GM23248 (cell line): Measurements from ENCODE around the gene PCCA. TPM values are rescaled to one million over a fixed set of nuclear protein-coding genes. Genes with fewer than 3 reads are reported as not detected.

Experiments used
- DNase-seq: peaks from one replicate; pipeline ENCODE4 v3.0.0-alpha.2; 2015
- H2AFZ ChIP-seq: fragments of 200-600 bp; sonication (generic); 2 replicates; pipeline ENCODE4 v1.6.1; 2016; ENCODE audit warnings: antibody characterized with exemption
- H3F3A ChIP-seq: fragments of 200-600 bp; sonication (generic); 2 replicates; pipeline ENCODE4 v1.6.1; 2016; ENCODE audit warnings: mild to moderate bottlenecking, antibody characterized with exemption, mixed run types; ENCODE audit not compliant: insufficient read depth
- H3K27ac ChIP-seq: fragments of 200-600 bp; sonication (generic); 2 replicates; pipeline ENCODE4 v1.5.1; 2016; ENCODE audit warnings: mild to moderate bottlenecking
- H3K27me3 ChIP-seq: fragments of 200-600 bp; sonication (generic); replicated peaks from 2 replicates; pipeline ENCODE4 v1.6.1; 2016; ENCODE audit warnings: mild to moderate bottlenecking; ENCODE audit not compliant: insufficient read depth
- H3K36me3 ChIP-seq: fragments of 200-600 bp; sonication (generic); 2 replicates; pipeline ENCODE4 v1.6.1; 2016; ENCODE audit warnings: low read depth, mild to moderate bottlenecking
- H3K4me1 ChIP-seq: fragments of 200-600 bp; sonication (generic); 2 replicates; pipeline ENCODE4 v1.6.1; 2016; ENCODE audit warnings: mild to moderate bottlenecking; ENCODE audit not compliant: insufficient read depth
- H3K4me2 ChIP-seq: fragments of 200-600 bp; sonication (generic); one replicate; pipeline ENCODE4 v1.6.1; 2016; ENCODE audit warnings: mild to moderate bottlenecking; ENCODE audit not compliant: unreplicated experiment
- H3K4me3 ChIP-seq: fragments of 200-600 bp; sonication (generic); 2 replicates; pipeline ENCODE4 v1.5.1; 2016; ENCODE audit warnings: mild to moderate bottlenecking
- H3K79me2 ChIP-seq: fragments of 200-600 bp; sonication (generic); 2 replicates; pipeline ENCODE4 v1.6.1; 2016; ENCODE audit warnings: mild to moderate bottlenecking; ENCODE audit not compliant: insufficient read depth
- H3K9ac ChIP-seq: fragments of 200-600 bp; sonication (generic); 2 replicates; pipeline ENCODE4 v1.6.1; 2016; ENCODE audit warnings: mild to moderate bottlenecking
- H3K9me2 ChIP-seq: fragments of 200-600 bp; sonication (generic); 2 replicates; pipeline ENCODE4 v1.6.1; 2016; ENCODE audit warnings: mixed run types, mild to moderate bottlenecking, moderate library complexity; ENCODE audit not compliant: insufficient read depth
- H3K9me3 ChIP-seq: fragments of 200-600 bp; sonication (generic); one replicate; pipeline ENCODE4 v1.6.1; 2017; ENCODE audit warnings: low read depth
- H4K20me1 ChIP-seq: fragments of 200-600 bp; sonication (generic); 2 replicates; pipeline ENCODE4 v1.6.0; 2016; ENCODE audit not compliant: insufficient read depth
- EZH2 ChIP-seq: fragments of 200-600 bp; sonication (generic); IDR thresholded peaks from 2 replicates; pipeline ENCODE4 v1.6.1; 2018; ENCODE audit warnings: antibody characterized with exemption, mild to moderate bottlenecking; ENCODE audit not compliant: insufficient read depth, poor library complexity, severe bottlenecking
- EZH2phosphoT487 ChIP-seq: fragments of 200-600 bp; sonication (generic); IDR thresholded peaks from 2 replicates; pipeline ENCODE4 v1.6.1; 2018; ENCODE audit warnings: antibody characterized with exemption, moderate library complexity, mild to moderate bottlenecking, low read depth; ENCODE audit not compliant: insufficient read depth
- WGBS, 2 experiments: methylation state at CpG; one replicate each; pipeline ENCODE4 v1.1.6; 2015 to 2017; ENCODE audit warnings: low lambda C conversion rate in 2 of 2, low coverage in 1 of 2; ENCODE audit errors: missing lambda C conversion rate in 2 of 2; 5-methylcytosine and 5-hydroxymethylcytosine counted together
- in situ Hi-C: fragments of 300-500 bp; cut with MboI; formaldehyde crosslinking; loops from 2 replicates; pipeline ENCODE4 v1.15.0; 2020
- polyA plus RNA-seq: library from polyadenylated mRNA; unstranded; fragments of >200 nt; fragmentation: Nextera tagmentation; extraction: Ambion mirVana; gene quantifications from 2 replicates; pipeline ENCODE4 v1.2.1, GENCODE V29; 2016
- total RNA-seq: library from RNA; depleted of rRNA; stranded (reverse); fragments of >200 nt; shearing (Covaris generic); gene quantifications from 2 replicates; pipeline ENCODE4 v1.2.3, GENCODE V29; 2014

The PCCA gene
- total and polyA plus RNA-seq, 2 experiments from 2014 or later, result 9.1 to 9.6 TPM

DNA sequence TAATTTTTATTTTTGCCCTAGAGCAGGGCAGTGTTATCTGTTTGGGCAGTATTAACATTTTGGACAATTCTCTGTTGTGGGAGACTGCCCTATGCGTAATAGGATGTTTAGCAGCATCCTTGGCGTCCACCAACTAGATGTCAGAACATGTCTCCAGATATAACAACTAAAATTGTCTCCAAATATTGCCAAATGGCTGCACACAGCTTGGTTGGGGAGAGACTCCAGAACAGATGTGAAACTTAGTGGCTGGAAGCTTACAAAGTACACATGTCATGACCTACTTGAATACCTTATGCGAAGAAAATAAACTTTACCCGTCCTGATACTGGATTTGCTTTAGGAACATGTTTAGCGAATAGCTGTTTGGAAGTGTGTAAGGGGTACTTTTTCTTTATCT lies 376.7 kb downstream of the PCCA start:
- no peak overlapping the region for H2AFZ ChIP-seq
- DNase-seq, result no peak
- no peaks in the 10 kb centered on the region for H3K36me3 ChIP-seq
- 90 to 91% methylated on average over 5 of the region's 5 CpGs for WGBS, 2 experiments
- no peaks in the 10 kb centered on the region for H3K79me2 ChIP-seq
- in situ Hi-C loops, result no loop called here
- no peak overlapping the region for H3K27ac ChIP-seq
- H3K4me1 ChIP-seq, result peaks cover 6% of the 10 kb centered on the region; the same call in 1 of the 2 replicates
- no peak overlapping the region for H3K4me2 ChIP-seq
- H3F3A ChIP-seq, result no peaks in the 10 kb centered on the region
- H3K4me3 ChIP-seq, result no peak overlapping the region
- no peaks in the 10 kb centered on the region for H3K27me3 ChIP-seq
- no peak overlapping the region for H3K9ac ChIP-seq
- no peaks in the 10 kb centered on the region for H3K9me3 ChIP-seq
- H3K9me2 ChIP-seq, result no peaks in the 10 kb centered on the region
- TF ChIP-seq EZH2 (no peak), EZH2phosphoT487 (no peak)
- no peaks in the 10 kb centered on the region for H4K20me1 ChIP-seq

DNA sequence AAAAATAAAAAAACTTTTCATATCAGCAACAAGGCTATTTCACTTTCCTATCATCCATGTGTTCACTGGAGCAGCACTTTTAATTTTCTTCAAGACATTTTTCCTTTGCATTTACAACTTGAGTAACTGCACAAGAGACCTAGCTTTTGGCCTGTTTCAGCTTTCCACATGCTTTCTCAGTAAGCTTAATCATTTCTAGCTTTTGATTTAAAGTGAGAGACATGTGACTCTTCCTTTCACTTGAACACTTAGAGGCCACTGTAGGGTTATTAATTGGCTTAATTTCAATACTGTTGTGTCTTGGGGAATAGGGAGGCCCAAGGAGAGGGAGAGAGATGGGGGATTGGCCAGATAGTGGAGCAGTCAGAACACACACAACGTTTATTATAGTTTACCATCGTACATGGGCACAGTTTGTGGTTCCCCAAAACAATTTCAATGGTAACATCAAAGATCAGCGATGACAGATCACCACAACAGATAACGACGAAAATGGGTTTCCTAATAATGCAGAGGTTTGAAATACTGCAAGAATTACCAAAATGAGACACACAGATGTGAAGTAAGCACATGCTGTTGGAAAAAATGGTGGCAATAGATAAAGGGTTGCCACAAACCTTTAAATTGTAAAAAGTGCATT lies 382.1 kb downstream of the PCCA start:
- H3K27ac ChIP-seq, result no peak overlapping the region
- H3K79me2 ChIP-seq, result no peaks in the 10 kb centered on the region
- WGBS, 2 experiments, result 75 to 77% methylated on average over 5 of the region's 5 CpGs
- in situ Hi-C loops, result no loop called here
- no peak overlapping the region for H3K4me2 ChIP-seq
- no peak overlapping the region for H3K9ac ChIP-seq
- H3K27me3 ChIP-seq, result no peaks in the 10 kb centered on the region
- no peaks in the 10 kb centered on the region for H3F3A ChIP-seq
- no peaks in the 10 kb centered on the region for H3K4me1 ChIP-seq
- no peaks in the 10 kb centered on the region for H3K36me3 ChIP-seq
- H3K9me2 ChIP-seq, result no peaks in the 10 kb centered on the region
- H3K4me3 ChIP-seq, result no peak overlapping the region
- DNase-seq, result no peak
- H4K20me1 ChIP-seq, result no peaks in the 10 kb centered on the region
- no peak overlapping the region for H2AFZ ChIP-seq
- H3K9me3 ChIP-seq, result no peaks in the 10 kb centered on the region
- TF ChIP-seq EZH2phosphoT487 (no peak), EZH2 (no peak)

DNA sequence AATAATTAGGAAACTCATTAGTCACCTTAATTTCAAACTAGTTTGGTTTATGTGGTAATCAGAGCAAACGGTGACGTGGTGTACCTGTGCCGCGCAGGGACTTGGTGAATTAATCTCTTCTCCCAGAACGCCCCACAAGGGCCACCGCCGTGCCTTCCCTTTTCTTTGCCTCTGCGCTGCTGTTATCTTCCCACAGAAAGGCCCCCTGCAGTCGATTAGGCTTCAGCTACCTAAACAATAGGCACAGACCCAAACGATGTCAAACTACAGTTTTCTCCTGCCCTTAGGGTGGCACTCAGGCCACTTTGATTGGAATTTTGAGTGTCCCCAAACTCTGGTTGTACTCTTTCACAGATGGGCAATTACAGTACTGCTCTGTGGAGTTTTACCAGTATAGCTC lies 384.2 kb downstream of the PCCA start:
- Histone ChIP-seq H3K36me3 (no peaks in the 10 kb centered on the region), H3K4me1 (no peaks in the 10 kb centered on the region), H3K4me2 (no peak overlapping the region), H3K9ac (no peak overlapping the region), H3K79me2 (no peaks in the 10 kb centered on the region), H3K27me3 (no peaks in the 10 kb centered on the region), H3K9me3 (no peaks in the 10 kb centered on the region), H3K27ac (no peak overlapping the region), H2AFZ (no peak overlapping the region), H3F3A (no peaks in the 10 kb centered on the region), H4K20me1 (no peaks in the 10 kb centered on the region), H3K9me2 (no peaks in the 10 kb centered on the region), H3K4me3 (no peak overlapping the region)
- no peak for DNase-seq
- in situ Hi-C loops, result no loop called here
- 76 to 83% methylated on average over 10 of the region's 10 CpGs for WGBS, 2 experiments
- no peak for TF ChIP-seq EZH2phosphoT487
- no peak for TF ChIP-seq EZH2

- no peaks in the 10 kb centered on the region for H4K20me1 ChIP-seq
- no peak overlapping the region for H3K27ac ChIP-seq
- TF ChIP-seq EZH2, result no peak
- TF ChIP-seq EZH2phosphoT487, result no peak
- no peak for DNase-seq
- no peaks in the 10 kb centered on the region for H3F3A ChIP-seq
- no peaks in the 10 kb centered on the region for H3K79me2 ChIP-seq
- H3K9ac ChIP-seq, result no peak overlapping the region
- H3K9me3 ChIP-seq, result no peaks in the 10 kb centered on the region
- H3K4me1 ChIP-seq, result no peaks in the 10 kb centered on the region
- H3K4me3 ChIP-seq, result no peak overlapping the region
- no peaks in the 10 kb centered on the region for H3K36me3 ChIP-seq
- H3K4me2 ChIP-seq, result no peak overlapping the region
- H3K27me3 ChIP-seq, result no peaks in the 10 kb centered on the region
- WGBS, 2 experiments, result 87 to 94% methylated on average over 8 of the region's 8 CpGs
- no peak overlapping the region for H2AFZ ChIP-seq
- no peaks in the 10 kb centered on the region for H3K9me2 ChIP-seq
- in situ Hi-C loops, result no loop called here
Observed at GRCh38 chr13:100473501-100474044, 384.7 kb downstream of the PCCA start.
